LoVo (cell line): Measurements from ENCODE around the gene ZSCAN16.

ENCODE experiments used
- DNase-seq: peaks from one replicate; pipeline ENCODE4 v3.0.0-alpha.2; 2016; ENCODE audit warnings: low spot score

Gene ZSCAN16

GRCh38 chr6:28172006-28172405 is 47.6 kb downstream of the ZSCAN16 start:
- DNase-seq: no peak

GRCh38 chr6:28176373-28176772 is 52.0 kb downstream of the ZSCAN16 start:
- DNase-seq: no peak
